Mammary epithelial cell (primary cell): ENCODE data around the gene IFNL2.

ENCODE experiments used
- EZH2 ChIP-seq: IDR thresholded peaks from 2 replicates; pipeline ENCODE4 v1.6.1; 2012; ENCODE audit warnings: low read length, inconsistent platforms, borderline replicate concordance
- TF ChIP-seq, protein P1 (sequence below), 2 donors: IDR thresholded peaks in 1 of 2; conservative IDR thresholded peaks in 1 of 2; 2 replicates each; pipeline ENCODE4 v1.5.1; 2011 to 2012; ENCODE audit warnings: inconsistent platforms in 2 of 2, low read length in 2 of 2, mild to moderate bottlenecking in 2 of 2, control low read depth in 1 of 2, low read depth in 1 of 2; ENCODE audit not compliant: insufficient read depth in 1 of 2; ENCODE audit errors: extremely low read depth in 1 of 2

- TF ChIP-seq, protein P1, sequence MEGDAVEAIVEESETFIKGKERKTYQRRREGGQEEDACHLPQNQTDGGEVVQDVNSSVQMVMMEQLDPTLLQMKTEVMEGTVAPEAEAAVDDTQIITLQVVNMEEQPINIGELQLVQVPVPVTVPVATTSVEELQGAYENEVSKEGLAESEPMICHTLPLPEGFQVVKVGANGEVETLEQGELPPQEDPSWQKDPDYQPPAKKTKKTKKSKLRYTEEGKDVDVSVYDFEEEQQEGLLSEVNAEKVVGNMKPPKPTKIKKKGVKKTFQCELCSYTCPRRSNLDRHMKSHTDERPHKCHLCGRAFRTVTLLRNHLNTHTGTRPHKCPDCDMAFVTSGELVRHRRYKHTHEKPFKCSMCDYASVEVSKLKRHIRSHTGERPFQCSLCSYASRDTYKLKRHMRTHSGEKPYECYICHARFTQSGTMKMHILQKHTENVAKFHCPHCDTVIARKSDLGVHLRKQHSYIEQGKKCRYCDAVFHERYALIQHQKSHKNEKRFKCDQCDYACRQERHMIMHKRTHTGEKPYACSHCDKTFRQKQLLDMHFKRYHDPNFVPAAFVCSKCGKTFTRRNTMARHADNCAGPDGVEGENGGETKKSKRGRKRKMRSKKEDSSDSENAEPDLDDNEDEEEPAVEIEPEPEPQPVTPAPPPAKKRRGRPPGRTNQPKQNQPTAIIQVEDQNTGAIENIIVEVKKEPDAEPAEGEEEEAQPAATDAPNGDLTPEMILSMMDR (conservative IDR thresholded peaks at IDR 0.05 in 1 of 2, IDR thresholded peaks at IDR 0.05 in 1 of 2; ENCODE audit: extremely low read depth in 1 of 2, insufficient read depth in 1 of 2, low read depth in 1 of 2, low read length in 2 of 2): no peak
- no peak for TF ChIP-seq EZH2
Measured at GRCh38 chr19:39224910-39225309, 43.3 kb upstream of the IFNL2 start.
